Right lobe of liver (tissue), 6 donors: ENCODE measurements around the gene ARVCF. TPM values are rescaled to one million over a fixed set of nuclear protein-coding genes. Genes with fewer than 3 reads are reported as not detected.

Experiments
- ATAC-seq, 4 donors: fragments of 200-7000 bp; cut with Tn5 transposase; one replicate each; pipeline ENCODE4 v1.9.1; 2020; ENCODE audit warnings: mild to moderate bottlenecking in 4 of 4, moderate library complexity in 4 of 4
- DNase-seq, 3 donors: peaks; one replicate each; pipeline ENCODE4 v3.0.0-alpha.2; 2020
- H3K27ac ChIP-seq, 3 donors: fragments of 200-600 bp; one replicate each; pipeline ENCODE4 v1.8.0; 2022
- H3K27me3 ChIP-seq, 2 donors: fragments of 200-600 bp; one replicate each; pipeline ENCODE4 v1.8.0; 2022
- H3K36me3 ChIP-seq, 4 donors: fragments of 200-600 bp; sonication (generic) in 1 of 4; one replicate each; pipeline versions ENCODE4 v1.5.1 to v1.8.0; 2017 to 2022; ENCODE audit warnings: control low read depth in 1 of 4
- H3K4me1 ChIP-seq, 4 donors: fragments of 200-600 bp; sonication (generic) in 1 of 4; one replicate each; pipeline versions ENCODE4 v1.5.1 to v1.8.0; 2017 to 2022; ENCODE audit warnings: control low read depth in 1 of 4
- H3K4me3 ChIP-seq, 3 donors: fragments of 200-600 bp; one replicate each; pipeline ENCODE4 v1.8.0; 2022
- H3K9me3 ChIP-seq, 4 donors: fragments of 200-600 bp; sonication (generic) in 1 of 4; one replicate each; pipeline versions ENCODE4 v1.5.1 to v1.8.0; 2017 to 2022; ENCODE audit warnings: control low read depth in 1 of 4
- CTCF ChIP-seq, 4 donors: fragments of 200-600 bp in 3 of 4; fragments of 450-650 bp in 1 of 4; IDR thresholded peaks; one replicate each; pipeline versions ENCODE4 v1.5.1 to v1.8.0; 2016 to 2022; ENCODE audit warnings: antibody characterized with exemption in 4 of 4, mild to moderate bottlenecking in 2 of 4
- POLR2A ChIP-seq: fragments of 450-650 bp; IDR thresholded peaks from one replicate; pipeline ENCODE4 v1.6.1; 2017; ENCODE audit warnings: antibody characterized with exemption, mild to moderate bottlenecking
- WGBS: methylation state at CpG from one replicate; pipeline ENCODE4 v1.1.6; 2018; ENCODE audit warnings: low coverage, low lambda C conversion rate; ENCODE audit not compliant: insufficient coverage; ENCODE audit errors: missing lambda C conversion rate; 5-methylcytosine and 5-hydroxymethylcytosine counted together
- intact Hi-C, 2 donors: fragments of 100-400 bp; cut with DNase I; formaldehyde crosslinking; loops; one replicate each; pipeline versions ENCODE4 v1.11.2 to v1.14.1; 2022
- total RNA-seq, 6 experiments: library from RNA; depleted of rRNA in 2 of 6; stranded (reverse); fragments of >200 nt in 2 of 6; fragmentation: NEBNext Ultra II Directional in 3 of 6; extraction: Animal tissue kit (Norgen Biotek cat#: 25700) in 3 of 6; gene quantifications; one replicate each; pipeline versions ENCODE4 v1.1.0 to v1.2.4, GENCODE V29; 2016 to 2023
- donor health status: DM: no; HTN: yes; CAD: no.
- donor health status: DM: no; HTN: no; CAD: no.
- donor health status: DM: no; HTN: no; CAD: no.
- donor health status: DM: no; HTN: yes; CAD: no.
- donor health status: DM: no; HTN: yes; CAD: no.

ARVCF gene
- total RNA-seq, 6 experiments from 2014 or later = 11.5 to 40.9 (median 20.7) TPM

GRCh38 chr22:19933341-19934241, 83.0 kb downstream of the ARVCF start:
- DNase-seq (peak in 1 of 3 donors; percentile 39), ATAC-seq (no peak)
- intact Hi-C loops = no loop called here
- 86% methylated on average over 4 of the region's 9 CpGs for WGBS
- Histone ChIP-seq H3K27ac (no peak overlapping the region), H3K36me3 (no peaks in the 10 kb centered on the region), H3K27me3 (no peaks in the 10 kb centered on the region), H3K4me1 (peaks cover 0 to 31% (median 11%) of the 10 kb centered on the region in 4 donors), H3K9me3 (no peaks in the 10 kb centered on the region), H3K4me3 (no peak overlapping the region)
- TF ChIP-seq POLR2A (no peak), CTCF (IDR thresholded peaks at IDR 0.05) (no peak)

- Histone ChIP-seq H3K27ac (no peak overlapping the region), H3K9me3 (no peaks in the 10 kb centered on the region), H3K4me1 (peaks cover 0 to 24% (median 7%) of the 10 kb centered on the region in 4 donors), H3K27me3 (no peaks in the 10 kb centered on the region), H3K36me3 (peaks cover 0 to 3% (median 0%) of the 10 kb centered on the region in 4 donors), H3K4me3 (no peak overlapping the region)
- DNase-seq (peak in 2 of 3 donors; percentile 46 to 55), ATAC-seq (peak; percentile 48 to 74 (median 60))
- intact Hi-C loops = no loop called here
- no peak for TF ChIP-seq CTCF (IDR thresholded peaks at IDR 0.05)
- no peak for TF ChIP-seq POLR2A
- WGBS = 69% methylated on average over 9 of the region's 12 CpGs
Measured at GRCh38 chr22:19932367-19933206, 84.0 kb downstream of the ARVCF start.

- H3K27me3 ChIP-seq = no peaks in the 10 kb centered on the region
- no peaks in the 10 kb centered on the region for H3K9me3 ChIP-seq
- peaks cover 0 to 15% (median 4%) of the 10 kb centered on the region in 4 donors for H3K4me1 ChIP-seq
- TF ChIP-seq CTCF (IDR thresholded peaks at IDR 0.05) (no peak), POLR2A (no peak)
- intact Hi-C loops = no loop called here
- 97% methylated on average over 5 of the region's 8 CpGs for WGBS
- peak in 1 of 3 donors; percentile 11 for DNase-seq
- peaks cover 0 to 3% (median 0%) of the 10 kb centered on the region in 4 donors for H3K36me3 ChIP-seq
- no peak overlapping the region for H3K4me3 ChIP-seq
- no peak overlapping the region for H3K27ac ChIP-seq
- ATAC-seq = no peak
Measured at GRCh38 chr22:19931514-19931913, 85.1 kb downstream of the ARVCF start.

GRCh38 chr22:19930551-19931486, 85.8 kb downstream of the ARVCF start:
- no peak for TF ChIP-seq CTCF (IDR thresholded peaks at IDR 0.05)
- no peak for TF ChIP-seq POLR2A
- Histone ChIP-seq H3K9me3 (no peaks in the 10 kb centered on the region), H3K4me3 (no peak overlapping the region), H3K4me1 (peaks cover 0 to 12% (median 3%) of the 10 kb centered on the region in 4 donors), H3K27me3 (no peaks in the 10 kb centered on the region), H3K27ac (no peak overlapping the region), H3K36me3 (peaks cover 0 to 3% (median 0%) of the 10 kb centered on the region in 4 donors)
- DNase-seq (peak in 1 of 3 donors; percentile 37), ATAC-seq (no peak)
- intact Hi-C loops = no loop called here
- 92% methylated on average over 14 of the region's 21 CpGs for WGBS
